Panc1 (cell line): Measurements from ENCODE around the gene KIF12.

Experiments
- POLR2AphosphoS5 ChIP-seq: IDR thresholded peaks from 2 replicates; pipeline ENCODE4 v1.6.1; 2012; ENCODE audit warnings: mild to moderate bottlenecking, low read depth, low read length, moderate library complexity
- TF ChIP-seq, protein P1 (sequence below): fragments of 450-650 bp; IDR thresholded peaks from 2 replicates; pipeline ENCODE4 v1.5.1; 2017; ENCODE audit warnings: mild to moderate bottlenecking

DNA sequence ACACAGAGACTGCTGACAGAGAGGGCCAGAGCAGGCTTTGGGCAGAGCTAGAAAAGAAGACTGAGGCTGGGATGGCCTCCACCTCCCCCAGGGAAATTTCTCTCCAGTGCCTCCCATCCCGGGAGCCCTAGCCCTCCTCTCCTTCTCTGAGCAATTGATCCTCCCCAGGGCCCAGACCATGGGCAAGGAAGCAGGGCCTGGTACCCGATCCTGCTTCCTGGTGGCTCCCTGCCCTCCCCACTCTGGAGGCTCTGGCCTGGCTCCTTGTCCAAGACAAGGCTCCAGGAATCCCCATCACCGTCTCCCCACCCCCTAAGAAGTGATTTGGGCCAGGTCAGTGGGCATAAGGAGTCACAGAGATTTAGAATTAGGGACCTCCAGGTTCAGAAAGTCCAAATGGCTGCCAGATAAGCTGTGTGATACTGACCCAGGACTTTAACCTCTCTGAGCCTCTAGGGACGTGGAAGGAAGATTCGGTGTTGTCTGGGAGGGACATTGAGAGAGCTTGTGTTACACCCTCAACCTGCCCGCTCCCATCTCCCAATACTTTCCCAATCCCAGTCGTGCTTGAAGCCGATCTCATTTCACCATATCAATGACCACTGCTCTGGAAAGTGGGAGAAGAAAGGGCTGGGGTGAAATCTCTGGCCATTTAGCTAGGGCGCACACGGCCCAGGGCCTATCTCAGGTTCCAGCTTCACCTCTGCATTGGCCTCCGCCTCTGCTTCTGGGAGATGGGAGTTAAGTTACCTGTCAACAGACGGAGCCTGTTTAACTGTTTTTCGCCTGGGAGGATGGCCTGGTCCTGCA is 25.8 kb upstream of the KIF12 start:
- TF ChIP-seq, protein P1, sequence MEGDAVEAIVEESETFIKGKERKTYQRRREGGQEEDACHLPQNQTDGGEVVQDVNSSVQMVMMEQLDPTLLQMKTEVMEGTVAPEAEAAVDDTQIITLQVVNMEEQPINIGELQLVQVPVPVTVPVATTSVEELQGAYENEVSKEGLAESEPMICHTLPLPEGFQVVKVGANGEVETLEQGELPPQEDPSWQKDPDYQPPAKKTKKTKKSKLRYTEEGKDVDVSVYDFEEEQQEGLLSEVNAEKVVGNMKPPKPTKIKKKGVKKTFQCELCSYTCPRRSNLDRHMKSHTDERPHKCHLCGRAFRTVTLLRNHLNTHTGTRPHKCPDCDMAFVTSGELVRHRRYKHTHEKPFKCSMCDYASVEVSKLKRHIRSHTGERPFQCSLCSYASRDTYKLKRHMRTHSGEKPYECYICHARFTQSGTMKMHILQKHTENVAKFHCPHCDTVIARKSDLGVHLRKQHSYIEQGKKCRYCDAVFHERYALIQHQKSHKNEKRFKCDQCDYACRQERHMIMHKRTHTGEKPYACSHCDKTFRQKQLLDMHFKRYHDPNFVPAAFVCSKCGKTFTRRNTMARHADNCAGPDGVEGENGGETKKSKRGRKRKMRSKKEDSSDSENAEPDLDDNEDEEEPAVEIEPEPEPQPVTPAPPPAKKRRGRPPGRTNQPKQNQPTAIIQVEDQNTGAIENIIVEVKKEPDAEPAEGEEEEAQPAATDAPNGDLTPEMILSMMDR: no peak
- no peak for TF ChIP-seq POLR2AphosphoS5
